H9 (cell line): ENCODE measurements around the gene PLCH1. TPM values are rescaled to one million over a fixed set of nuclear protein-coding genes. Genes with fewer than 3 reads are reported as not detected.

Experiments
- DNase-seq: peaks from one replicate; pipeline ENCODE4 v3.0.0-alpha.2; 2017
- H2AFZ ChIP-seq: one replicate; pipeline ENCODE4 v1.6.1; 2013; ENCODE audit warnings: mild to moderate bottlenecking, low read length, control low read depth, moderate library complexity
- H2AK5ac ChIP-seq: 2 replicates; pipeline ENCODE4 v1.6.1; 2013; ENCODE audit warnings: low read length, control low read depth, mixed read lengths; ENCODE audit not compliant: insufficient read length
- H2BK120ac ChIP-seq: one replicate; pipeline ENCODE4 v1.6.1; 2013; ENCODE audit warnings: low read depth, mild to moderate bottlenecking, low read length, control low read depth, inconsistent platforms; ENCODE audit not compliant: poor library complexity, severe bottlenecking
- H2BK12ac ChIP-seq: 2 replicates; pipeline ENCODE4 v1.6.1; 2013; ENCODE audit warnings: low read length, control low read depth, mixed read lengths, low read depth; ENCODE audit not compliant: insufficient read length
- H2BK15ac ChIP-seq: 2 replicates; pipeline ENCODE4 v1.6.1; 2013; ENCODE audit warnings: low read depth, low read length, control low read depth
- H2BK20ac ChIP-seq: one replicate; pipeline ENCODE4 v1.6.1; 2013; ENCODE audit warnings: low read depth, mild to moderate bottlenecking, low read length, control low read depth, inconsistent platforms; ENCODE audit not compliant: poor library complexity, severe bottlenecking
- H2BK5ac ChIP-seq: 2 replicates; pipeline ENCODE4 v1.6.1; 2013; ENCODE audit warnings: low read length, control low read depth, mixed read lengths; ENCODE audit not compliant: insufficient read length
- H3K14ac ChIP-seq: 2 replicates; pipeline ENCODE4 v1.6.1; 2013; ENCODE audit warnings: low read length, control low read depth; ENCODE audit not compliant: insufficient read depth
- H3K18ac ChIP-seq: 2 replicates; pipeline ENCODE4 v1.6.1; 2013; ENCODE audit warnings: low read depth, mild to moderate bottlenecking, mixed read lengths, low read length, control low read depth; ENCODE audit not compliant: insufficient read length
- H3K23ac ChIP-seq: 2 replicates; pipeline ENCODE4 v1.6.1; 2013; ENCODE audit warnings: low read length, control low read depth, mixed read lengths, low read depth; ENCODE audit not compliant: insufficient read length
- H3K23me2 ChIP-seq: 2 replicates; pipeline ENCODE4 v1.6.1; 2013; ENCODE audit warnings: low read depth, mild to moderate bottlenecking, mixed read lengths, low read length, control low read depth; ENCODE audit not compliant: insufficient read length, poor library complexity, severe bottlenecking
- H3K27ac ChIP-seq: 2 replicates; pipeline ENCODE4 v1.5.1; 2013; ENCODE audit warnings: low read length, control low read depth, mixed read lengths, low read depth; ENCODE audit not compliant: insufficient read length
- H3K27me3 ChIP-seq: 2 replicates; pipeline ENCODE4 v1.6.1; 2013; ENCODE audit warnings: low read length, control low read depth, inconsistent platforms; ENCODE audit not compliant: insufficient read depth
- H3K4ac ChIP-seq: 2 replicates; pipeline ENCODE4 v1.6.1; 2013; ENCODE audit warnings: low read depth, mild to moderate bottlenecking, control low read depth, inconsistent platforms, low read length, moderate library complexity
- H3K4me1 ChIP-seq: 2 replicates; pipeline ENCODE4 v1.6.1; 2013; ENCODE audit warnings: low read length, control low read depth, inconsistent platforms; ENCODE audit not compliant: insufficient read depth
- H3K4me2 ChIP-seq: 2 replicates; pipeline ENCODE4 v1.6.1; 2013; ENCODE audit warnings: low read length, control low read depth, mixed read lengths; ENCODE audit not compliant: insufficient read length, insufficient read depth
- H3K56ac ChIP-seq: 2 replicates; pipeline ENCODE4 v1.6.1; 2013; ENCODE audit warnings: low read depth, mild to moderate bottlenecking, mixed read lengths, low read length, control low read depth; ENCODE audit not compliant: insufficient read length
- H3K79me1 ChIP-seq: 2 replicates; pipeline ENCODE4 v1.6.1; 2013; ENCODE audit warnings: low read depth, mild to moderate bottlenecking, moderate library complexity, low read length, control low read depth, inconsistent platforms; ENCODE audit not compliant: insufficient read depth, poor library complexity, severe bottlenecking
- H3K79me2 ChIP-seq: 2 replicates; pipeline ENCODE4 v1.6.1; 2013; ENCODE audit warnings: low read length, control low read depth, inconsistent platforms; ENCODE audit not compliant: insufficient read depth
- H3K9ac ChIP-seq: 2 replicates; pipeline ENCODE4 v1.6.1; 2013; ENCODE audit warnings: low read length, control low read depth, mixed read lengths; ENCODE audit not compliant: insufficient read length; ENCODE audit errors: extremely low read depth
- H3K9me3 ChIP-seq: one replicate; pipeline ENCODE4 v1.6.1; 2013; ENCODE audit warnings: low read depth, low read length, inconsistent platforms; ENCODE audit not compliant: control insufficient read depth
- H3T11ph ChIP-seq: one replicate; pipeline ENCODE4 v1.6.1; 2013; ENCODE audit warnings: mild to moderate bottlenecking, low read length, control low read depth, inconsistent platforms
- H4K20me1 ChIP-seq: one replicate; pipeline ENCODE4 v1.6.1; 2013; ENCODE audit not compliant: control insufficient read depth, insufficient read length, insufficient read depth
- H4K5ac ChIP-seq: 2 replicates; pipeline ENCODE4 v1.6.1; 2013; ENCODE audit warnings: low read depth, mild to moderate bottlenecking, mixed read lengths, low read length, control low read depth; ENCODE audit not compliant: insufficient read length
- H4K8ac ChIP-seq: replicated peaks from 2 replicates; pipeline ENCODE4 v1.6.1; 2013; ENCODE audit warnings: low read length, control low read depth, mixed read lengths, low read depth; ENCODE audit not compliant: insufficient read length
- H4K91ac ChIP-seq: 2 replicates; pipeline ENCODE4 v1.6.1; 2013; ENCODE audit warnings: low read depth, mild to moderate bottlenecking, moderate library complexity, mixed read lengths, low read length, control low read depth; ENCODE audit not compliant: insufficient read length
- H3K27ac Mint-ChIP-seq, 3 experiments: 2 replicates in 2 of 3; 3 replicates in 1 of 3; pipeline ENCODE4 v1.8.0; 2020 to 2021; ENCODE audit warnings: mixed read lengths in 3 of 3, mild to moderate bottlenecking in 1 of 3, moderate library complexity in 1 of 3
- H3K27me3 Mint-ChIP-seq: 2 replicates; pipeline ENCODE4 v1.8.0; 2021; ENCODE audit warnings: low read depth, mild to moderate bottlenecking, moderate library complexity, mixed read lengths
- H3K36me3 Mint-ChIP-seq, 3 experiments: 2 replicates in 2 of 3; 3 replicates in 1 of 3; pipeline ENCODE4 v1.8.0; 2020 to 2021; ENCODE audit warnings: low read depth in 3 of 3, mixed read lengths in 3 of 3; ENCODE audit not compliant: insufficient read depth in 1 of 3
- H3K4me1 Mint-ChIP-seq, 2 experiments: 2 replicates each; pipeline ENCODE4 v1.8.0; 2020; ENCODE audit warnings: mixed read lengths in 2 of 2
- H3K4me3 Mint-ChIP-seq, 2 experiments: 2 replicates in 1 of 2; 3 replicates in 1 of 2; pipeline ENCODE4 v1.8.0; 2020 to 2021; ENCODE audit warnings: mild to moderate bottlenecking in 2 of 2, mixed read lengths in 2 of 2, moderate library complexity in 1 of 2
- H3K9me3 Mint-ChIP-seq, 2 experiments: 2 replicates in 1 of 2; 3 replicates in 1 of 2; pipeline ENCODE4 v1.8.0; 2020; ENCODE audit warnings: mild to moderate bottlenecking in 2 of 2, mixed read lengths in 2 of 2, moderate library complexity in 1 of 2
- CTCF ChIP-seq: fragments of 200-600 bp; sonication (generic); conservative IDR thresholded peaks from 3 replicates; pipeline ENCODE4 v1.8.0; 2021; ENCODE audit warnings: antibody characterized with exemption, mild to moderate bottlenecking
- WGBS: extraction: QIAGEN DNeasy Blood & Tissue Kit; methylation state at CpG from one replicate; pipeline ENCODE4 v1.1.7; 2013; ENCODE audit warnings: missing lambda C conversion rate, low lambda C conversion rate, mixed read lengths; ENCODE audit not compliant: insufficient read length; ENCODE audit errors: extremely low coverage; 5-methylcytosine and 5-hydroxymethylcytosine counted together
- total RNA-seq: library from RNA; stranded (reverse); gene quantifications from 2 replicates; pipeline ENCODE4 v1.2.1, GENCODE V29; 2021

The PLCH1 gene
- total RNA-seq, 1 experiment from 2014 or later, result 19.0 TPM

- no peak overlapping the region for H3K4ac ChIP-seq
- no peak overlapping the region for H3K27ac ChIP-seq
- no peak overlapping the region for H2BK20ac ChIP-seq
- H4K8ac ChIP-seq, result no peak overlapping the region
- no peak overlapping the region for H4K91ac ChIP-seq
- no peak overlapping the region for H2BK12ac ChIP-seq
- H3K23me2 ChIP-seq, result no peaks in the 10 kb centered on the region
- no peak overlapping the region for H3K4me2 ChIP-seq
- no peaks in the 10 kb centered on the region for H4K20me1 ChIP-seq
- TF ChIP-seq CTCF, result no peak
- H3K14ac ChIP-seq, result no peak overlapping the region
- H3K18ac ChIP-seq, result no peak overlapping the region
- H3K27me3 Mint-ChIP-seq, result peaks cover 62% of the 10 kb centered on the region
- no peak overlapping the region for H2BK5ac ChIP-seq
- H4K5ac ChIP-seq, result no peak overlapping the region
- H3K79me2 ChIP-seq, result no peaks in the 10 kb centered on the region
- peaks cover 5% of the 10 kb centered on the region for H3K9me3 ChIP-seq
- H3K4me1 ChIP-seq, result peaks cover 9% of the 10 kb centered on the region
- H3K36me3 Mint-ChIP-seq, result peaks cover 0 to 20% (median 11%) of the 10 kb centered on the region in 3 experiments; a peak in 6 of 7 replicates
- peak overlapping the region in 2 of 3 experiments; percentile 1 to 57; a peak in 2 of 7 replicates for H3K27ac Mint-ChIP-seq
- H2AK5ac ChIP-seq, result no peak overlapping the region
- H2BK120ac ChIP-seq, result no peak overlapping the region
- H3K27me3 ChIP-seq, result no peaks in the 10 kb centered on the region; the same call in 1 of the 2 replicates
- H3K4me1 Mint-ChIP-seq, result peaks cover 74 to 82% of the 10 kb centered on the region in 2 experiments
- H2AFZ ChIP-seq, result no peak overlapping the region
- no peaks in the 10 kb centered on the region for H3K79me1 ChIP-seq
- no CpG with 5 or more reads among the region's 2 CpGs for WGBS
- H3K9ac ChIP-seq, result no peak overlapping the region
- peaks cover 16 to 18% of the 10 kb centered on the region in 2 experiments for H3K9me3 Mint-ChIP-seq
- H3K56ac ChIP-seq, result no peak overlapping the region
- no peak overlapping the region for H3T11ph ChIP-seq
- H2BK15ac ChIP-seq, result no peak overlapping the region
- no peak overlapping the region for H3K23ac ChIP-seq
- no peak overlapping the region; a peak in 1 of 5 replicates for H3K4me3 Mint-ChIP-seq
- no peak for DNase-seq
Measured at GRCh38 chr3:155364492-155364891, 380.4 kb downstream of the PLCH1 start.
